Measurements from ENCODE around the gene PRICKLE2.

GRCh38 chr3:64073158-64073761, 152.0 kb downstream of the PRICKLE2 start:
- TF ChIP-seq TEAD4 (CRISPR knock-in tag; IDR thresholded peaks at IDR 0.05) (no peak), CTCF (IDR thresholded peaks at IDR 0.05) (no peak), SP1 (CRISPR knock-in tag; conservative IDR thresholded peaks at IDR 0.05) (no peak), FOXK1 (CRISPR knock-in tag; IDR thresholded peaks at IDR 0.05) (no peak), FOXP1 (CRISPR knock-in tag; IDR thresholded peaks at IDR 0.05; ENCODE audit: borderline replicate concordance) (no peak), ATF3 (CRISPR knock-in tag; conservative IDR thresholded peaks at IDR 0.05) (no peak), ATF2 (CRISPR knock-in tag; IDR thresholded peaks at IDR 0.05; ENCODE audit: borderline replicate concordance, low read depth) (no peak), GRHL2 (CRISPR knock-in tag; IDR thresholded peaks at IDR 0.05; ENCODE audit: insufficient replicate concordance, severe bottlenecking) (no peak)
